Aorta (tissue), 5 donors: ENCODE measurements around the gene COL4A2. TPM values are rescaled to one million over a fixed set of nuclear protein-coding genes. Genes with fewer than 3 reads are reported as not detected.
A peak's percentile ranks its signal among the peaks of the same experiment; 100 is the strongest.

Source experiments
- ATAC-seq: fragments of 200-7000 bp; cut with Tn5 transposase; one replicate; pipeline ENCODE4 v1.9.1; 2022; ENCODE audit warnings: moderate library complexity; ENCODE audit not compliant: low FRiP score
- DNase-seq, 2 donors: peaks; one replicate each; pipeline ENCODE4 v3.0.0-alpha.2; 2020
- H3K27ac ChIP-seq, 2 donors: one replicate each; pipeline ENCODE4 v1.5.1; 2013; ENCODE audit warnings: low read length in 2 of 2, mild to moderate bottlenecking in 2 of 2, moderate library complexity in 2 of 2, control low read depth in 1 of 2, inconsistent platforms in 1 of 2, low read depth in 1 of 2
- H3K27me3 ChIP-seq, 2 donors: one replicate each; pipeline ENCODE4 v1.6.1; 2013; ENCODE audit warnings: control low read depth in 1 of 2, low read length in 1 of 2, mild to moderate bottlenecking in 1 of 2, moderate library complexity in 1 of 2; ENCODE audit not compliant: insufficient read depth in 2 of 2, control insufficient read depth in 1 of 2
- H3K36me3 ChIP-seq, 2 donors: one replicate each; pipeline ENCODE4 v1.6.1; 2013; ENCODE audit warnings: control low read depth in 1 of 2, low read length in 1 of 2, mild to moderate bottlenecking in 1 of 2; ENCODE audit not compliant: insufficient read depth in 2 of 2, control insufficient read depth in 1 of 2
- H3K4me1 ChIP-seq, 2 donors: one replicate each; pipeline ENCODE4 v1.6.1; 2013; ENCODE audit warnings: low read length in 2 of 2, control low read depth in 1 of 2, mild to moderate bottlenecking in 1 of 2, moderate library complexity in 1 of 2; ENCODE audit not compliant: insufficient read depth in 2 of 2, control insufficient read depth in 1 of 2
- H3K4me3 ChIP-seq, 2 donors: one replicate each; pipeline ENCODE4 v1.5.1; 2013; ENCODE audit warnings: low read length in 2 of 2, control low read depth in 1 of 2, mild to moderate bottlenecking in 1 of 2
- H3K9me3 ChIP-seq: one replicate; pipeline ENCODE4 v1.6.1; 2013; ENCODE audit warnings: mild to moderate bottlenecking, low read length; ENCODE audit not compliant: control insufficient read depth
- WGBS, 2 donors: extraction: QIAGEN DNeasy Blood & Tissue Kit; methylation state at CpG; one replicate each; pipeline ENCODE4 v1.1.7; 2013; 5-methylcytosine and 5-hydroxymethylcytosine counted together
- intact Hi-C, 2 donors: fragments of 100-400 bp; cut with DNase I; formaldehyde crosslinking; loops; one replicate each; pipeline versions ENCODE4 v1.14.2 to v1.15.0; 2022
- polyA plus RNA-seq, 2 donors: library from polyadenylated mRNA; stranded (reverse); fragments of 200-250 nt; gene quantifications; one replicate each; pipeline ENCODE4 v1.2.3, GENCODE V29; 2013
- total RNA-seq, 2 donors: library from RNA; stranded (reverse); fragmentation: NEBNext Ultra II Directional; extraction: Animal tissue kit (Norgen Biotek cat#: 25700); gene quantifications; one replicate each; pipeline ENCODE4 v1.2.1, GENCODE V29; 2021
- donor health status: healthy with polysubstance abuse.
- donor health status: Bipolar disorder and iron deficiency.
- donor health status: DM: no; HTN: no; CAD: no.
- donor health status: DM: no; HTN: no; CAD: no.
- donor health status: DM: yes; HTN: yes; CAD: no.

Gene COL4A2
- total and polyA plus RNA-seq, 4 donors = 117 to 1,110 (median 681) TPM

- intact Hi-C loops = no loop called here
- Histone ChIP-seq H3K27me3 (no peaks in the 10 kb centered on the region), H3K4me3 (no peak overlapping the region), H3K9me3 (no peaks in the 10 kb centered on the region), H3K4me1 (peaks cover 7 to 12% of the 10 kb centered on the region in 2 donors), H3K27ac (peak overlapping the region; percentile 83 to 93), H3K36me3 (no peaks in the 10 kb centered on the region)
- 29% methylated on average over 16 of the region's 16 CpGs for WGBS, 2 donors
- ATAC-seq = no peak
- peak in 1 of 2 donors; percentile 81 for DNase-seq
Measured at GRCh38 chr13:110322126-110322827, 15.2 kb downstream of the COL4A2 start.

GRCh38 chr13:110322828-110323171 is 15.7 kb downstream of the COL4A2 start:
- DNase-seq (no peak), ATAC-seq (no peak)
- intact Hi-C loops = no loop called here
- Histone ChIP-seq H3K4me1 (peaks cover 7 to 12% of the 10 kb centered on the region in 2 donors), H3K9me3 (no peaks in the 10 kb centered on the region), H3K27ac (peak overlapping the region in 1 of 2 donors; percentile 93), H3K4me3 (no peak overlapping the region), H3K27me3 (no peaks in the 10 kb centered on the region), H3K36me3 (no peaks in the 10 kb centered on the region)
- WGBS, 2 donors = 35 to 62% methylated on average over 7 of the region's 7 CpGs

GRCh38 chr13:110323172-110323891 is 16.2 kb downstream of the COL4A2 start:
- WGBS, 2 donors = 28 to 30% methylated on average over 8 of the region's 8 CpGs
- peaks cover 3 to 13% of the 10 kb centered on the region in 2 donors for H3K4me1 ChIP-seq

GRCh38 chr13:110324026-110324749 is 17.1 kb downstream of the COL4A2 start:
- H3K4me3 ChIP-seq = no peak overlapping the region
- DNase-seq = no peak

More at GRCh38 chr13:110323172-110323891, 16.2 kb downstream of the COL4A2 start:
- ATAC-seq = no peak
- intact Hi-C loops = no loop called here
- DNase-seq = peak in 1 of 2 donors; percentile 74
- H3K27ac ChIP-seq = peak overlapping the region in 1 of 2 donors; percentile 93
- no peaks in the 10 kb centered on the region for H3K27me3 ChIP-seq
- no peaks in the 10 kb centered on the region for H3K36me3 ChIP-seq
- no peak overlapping the region for H3K4me3 ChIP-seq
- H3K9me3 ChIP-seq = no peaks in the 10 kb centered on the region

DNA sequence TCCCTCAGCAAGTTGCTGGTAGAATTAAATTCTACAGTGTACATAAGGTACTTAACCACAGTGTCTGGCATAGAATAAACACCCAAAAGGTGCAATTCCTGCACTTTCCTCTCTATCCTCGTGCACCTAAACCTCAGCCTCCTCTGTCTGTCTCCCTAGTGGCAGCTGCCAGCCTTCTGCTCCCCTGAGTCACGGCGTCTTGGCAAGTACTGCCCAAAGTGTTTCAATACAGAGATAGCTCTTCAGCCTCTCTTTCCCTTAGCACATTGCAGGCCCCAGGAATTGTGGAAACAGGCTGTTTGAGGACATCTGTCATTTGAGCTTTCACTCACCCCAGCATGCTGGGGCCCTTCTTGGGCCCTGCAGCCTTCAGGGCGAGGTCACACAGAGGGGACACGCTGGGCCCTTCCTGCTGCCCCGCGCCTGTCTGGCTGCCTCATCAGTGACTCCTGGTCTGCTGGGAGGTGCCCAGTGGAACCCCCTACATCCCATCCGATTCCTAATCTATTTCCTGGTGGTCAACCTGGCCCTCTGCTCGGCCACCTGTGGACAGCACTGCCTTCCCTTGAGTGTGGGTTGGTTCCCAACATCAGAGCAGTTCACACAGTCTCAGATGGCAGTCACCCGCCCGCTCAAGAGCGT is 19.3 kb downstream of the COL4A2 start:
- intact Hi-C loops = loop anchor here in 1 of 2 donors (5.0 kb wide), 1 partner anchor 86 kb away; no protein-coding TSS in a partner anchor
- no peak overlapping the region for H3K4me3 ChIP-seq
- peak overlapping the region; percentile 53 to 54 for H3K27ac ChIP-seq
- DNase-seq = no peak
- 56 to 57% methylated on average over 11 to 12 of the region's 12 CpGs for WGBS, 2 donors
- H3K27me3 ChIP-seq = no peaks in the 10 kb centered on the region
- no peaks in the 10 kb centered on the region for H3K9me3 ChIP-seq
- no peaks in the 10 kb centered on the region for H3K36me3 ChIP-seq
- H3K4me1 ChIP-seq = peaks cover 5 to 15% of the 10 kb centered on the region in 2 donors
- ATAC-seq = no peak

More at GRCh38 chr13:110324026-110324749, 17.1 kb downstream of the COL4A2 start:
- Histone ChIP-seq H3K36me3 (no peaks in the 10 kb centered on the region), H3K27ac (peak overlapping the region in 1 of 2 donors; percentile 74), H3K9me3 (no peaks in the 10 kb centered on the region), H3K27me3 (no peaks in the 10 kb centered on the region), H3K4me1 (peaks cover 2 to 16% of the 10 kb centered on the region in 2 donors)
- ATAC-seq = no peak
- intact Hi-C loops = no loop called here
- 45 to 60% methylated on average over 10 of the region's 10 CpGs for WGBS, 2 donors

GRCh38 chr13:110327051-110327721 is 20.1 kb downstream of the COL4A2 start:
- H3K4me3 ChIP-seq = no peak overlapping the region
- DNase-seq (no peak), ATAC-seq (no peak)
- intact Hi-C loops = loop anchor here in 1 of 2 donors (5.0 kb wide), 1 partner anchor 85 kb away; no protein-coding TSS in a partner anchor
- 24 to 35% methylated on average over 7 of the region's 7 CpGs for WGBS, 2 donors
- no peaks in the 10 kb centered on the region for H3K36me3 ChIP-seq
- no peaks in the 10 kb centered on the region for H3K27me3 ChIP-seq
- H3K9me3 ChIP-seq = no peaks in the 10 kb centered on the region
- H3K27ac ChIP-seq = peak overlapping the region; percentile 54 to 68
- peaks cover 7 to 15% of the 10 kb centered on the region in 2 donors for H3K4me1 ChIP-seq

- H3K36me3 ChIP-seq = no peaks in the 10 kb centered on the region
- no peak for DNase-seq
- peak overlapping the region; percentile 83 to 84 for H3K27ac ChIP-seq
- no peaks in the 10 kb centered on the region for H3K9me3 ChIP-seq
- intact Hi-C loops = loop anchor here in 1 of 2 donors (5.0 kb wide), 1 partner anchor 84 kb away; no protein-coding TSS in a partner anchor
- no peaks in the 10 kb centered on the region for H3K27me3 ChIP-seq
- H3K4me3 ChIP-seq = peak overlapping the region in 1 of 2 donors; percentile 6
- H3K4me1 ChIP-seq = peaks cover 7 to 8% of the 10 kb centered on the region in 2 donors
- no peak for ATAC-seq
- 36 to 56% methylated on average over 10 of the region's 10 CpGs for WGBS, 2 donors
Measured at GRCh38 chr13:110328573-110328972, 21.5 kb downstream of the COL4A2 start.
